NCI-H1092 (cell line): Measurements from ENCODE around the gene PPM1L.

Experiments used
- DNase-seq: peaks from one replicate; lab custom pipeline; 2025; lab: John Stamatoyannopoulos, UW

The PPM1L gene

DNA sequence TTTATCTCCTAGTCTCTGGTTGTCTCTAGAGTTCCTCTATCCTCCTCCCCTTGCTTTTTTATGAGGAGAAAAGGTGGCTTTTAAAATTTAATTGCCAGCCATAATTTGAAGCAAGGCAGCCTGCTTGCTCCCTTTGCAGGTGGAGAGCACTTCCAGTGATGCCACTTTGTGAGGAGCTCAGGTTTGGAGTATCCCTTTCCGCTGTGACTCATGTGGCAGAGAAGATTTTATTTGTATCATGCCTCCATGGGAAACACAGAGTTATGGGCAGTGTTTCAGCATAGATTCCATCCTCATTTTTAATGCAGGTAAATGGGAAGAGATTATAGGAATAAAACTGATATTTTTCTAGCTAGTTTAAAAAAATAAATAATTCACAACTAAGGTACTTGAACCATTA is 7.0 kb downstream of the PPM1L start:
- DNase-seq: no peak

DNA sequence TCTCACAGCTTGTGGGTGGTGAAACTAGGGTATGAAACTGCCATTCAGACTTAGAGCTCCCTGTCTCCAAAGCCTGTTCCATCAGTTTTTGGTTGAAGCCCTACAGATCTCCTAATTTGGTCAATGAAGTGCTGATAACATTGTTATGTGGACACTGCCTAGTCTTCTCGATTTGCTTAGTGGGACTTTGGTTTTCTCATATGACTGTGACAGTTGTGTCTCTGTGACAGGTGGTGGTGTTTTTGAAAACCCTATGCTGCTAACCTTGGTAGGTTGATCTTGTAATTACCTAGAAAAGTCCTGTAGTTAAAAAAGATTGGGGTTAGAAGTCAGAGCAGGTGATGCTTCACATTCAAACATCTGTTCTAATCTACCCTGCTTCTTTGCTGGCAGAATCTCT is 9.2 kb downstream of the PPM1L start:
- no peak for DNase-seq

DNA sequence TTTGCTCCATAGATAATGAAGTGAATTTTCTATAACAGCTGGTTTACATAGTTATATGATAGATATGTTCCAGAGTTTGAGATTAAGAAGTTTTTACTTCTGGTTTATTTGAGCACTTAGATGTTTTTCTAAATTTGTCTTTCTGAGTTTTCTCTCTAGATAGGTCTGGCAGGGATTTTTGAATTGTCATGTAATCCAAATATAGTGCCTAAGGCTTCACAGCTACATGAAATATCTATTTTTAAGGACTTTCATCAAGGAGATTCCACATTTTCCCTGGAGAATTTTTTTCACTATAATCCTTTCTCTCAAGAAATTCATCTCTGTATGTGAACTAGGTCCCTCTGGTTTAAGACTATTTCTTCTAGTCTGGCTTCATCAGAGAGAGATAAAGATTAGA is 12.0 kb downstream of the PPM1L start:
- no peak for DNase-seq

DNA sequence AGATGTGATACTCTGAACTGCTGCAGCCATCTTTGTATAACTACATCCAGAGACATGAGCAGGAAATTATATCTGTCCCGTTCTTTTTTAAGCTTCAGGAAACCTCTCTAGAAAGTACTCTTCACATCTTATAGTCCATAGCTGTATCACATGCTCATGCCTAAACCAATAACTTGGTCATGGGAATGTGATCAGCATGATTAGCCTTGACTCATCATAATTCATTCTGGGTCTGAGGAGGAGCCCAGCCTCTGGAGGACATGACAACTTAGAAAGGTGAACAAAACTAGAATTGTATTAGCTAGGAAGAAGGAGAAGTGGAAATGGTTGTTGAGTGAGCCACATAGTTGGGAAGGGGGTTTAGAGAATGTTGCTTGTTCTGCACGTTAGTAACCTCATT is 12.9 kb downstream of the PPM1L start:
- DNase-seq: no peak

DNA sequence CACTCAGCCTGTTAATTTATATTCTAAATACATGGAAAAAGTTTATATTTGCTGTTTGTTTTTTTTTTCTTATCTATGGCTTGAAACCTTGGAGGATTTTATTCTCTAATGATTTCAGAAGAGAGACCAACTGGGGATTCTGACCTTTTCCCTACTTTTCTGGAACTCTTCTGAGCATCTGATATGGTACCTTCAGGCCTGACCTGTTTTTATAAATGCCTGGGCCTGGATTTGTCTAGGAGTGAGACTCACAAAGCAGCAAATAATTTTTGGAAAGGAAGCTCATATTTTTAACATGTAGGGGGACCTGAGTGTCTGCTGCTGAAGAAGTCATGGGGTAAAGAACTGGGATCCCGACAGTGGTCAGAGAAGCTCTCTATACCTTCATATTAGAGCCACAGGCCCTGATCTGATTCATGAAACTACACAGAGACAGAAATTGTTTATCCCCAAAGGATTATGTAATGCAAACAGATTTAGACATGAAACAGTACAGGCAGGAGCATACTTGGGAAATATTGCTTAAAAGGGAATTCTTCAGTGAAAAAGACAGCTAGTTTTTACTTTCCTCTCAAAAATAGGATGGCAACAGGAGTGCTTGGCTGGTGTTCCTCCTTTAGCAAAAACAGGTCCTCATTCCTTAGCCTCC is 15.9 kb downstream of the PPM1L start:
- DNase-seq: no peak

DNA sequence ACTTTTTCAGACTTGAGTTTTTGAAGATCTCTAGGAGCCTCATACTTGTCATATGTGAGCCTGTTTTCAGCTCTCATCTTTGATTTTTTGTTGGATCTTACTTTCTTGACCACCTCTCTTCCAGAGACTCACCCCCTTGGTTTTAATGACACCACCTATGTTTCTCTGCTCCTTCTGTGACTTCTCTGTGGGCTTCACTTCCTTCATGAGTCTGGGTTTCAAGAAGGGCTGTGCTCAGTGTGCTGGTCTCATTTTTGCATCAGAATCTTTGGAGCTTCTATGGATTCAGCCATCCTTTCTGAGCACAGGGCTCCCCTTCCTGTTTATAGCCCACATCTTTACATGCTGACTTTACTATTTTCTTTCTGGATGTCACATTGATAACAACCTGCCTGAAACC is 17.7 kb downstream of the PPM1L start:
- no peak for DNase-seq

DNA sequence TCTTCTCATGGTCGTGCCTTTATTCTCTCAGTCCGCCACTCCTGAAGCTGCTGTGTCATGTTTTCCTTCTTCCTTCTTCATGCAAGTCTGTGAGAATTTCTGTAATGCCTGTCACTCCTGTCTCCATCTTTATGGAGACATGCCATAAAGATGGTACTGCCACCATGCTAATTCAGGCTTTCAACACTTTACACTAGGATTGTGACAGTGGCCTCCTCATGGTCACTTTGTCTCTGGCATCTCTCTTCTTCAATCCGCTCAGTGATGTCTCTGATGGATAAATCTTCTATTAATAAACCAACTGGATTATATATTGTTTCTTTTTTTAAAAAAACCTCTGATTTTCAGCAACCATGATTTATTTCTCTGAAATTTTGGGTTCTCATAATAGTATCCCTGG is 18.1 kb downstream of the PPM1L start:
- no peak for DNase-seq

DNA sequence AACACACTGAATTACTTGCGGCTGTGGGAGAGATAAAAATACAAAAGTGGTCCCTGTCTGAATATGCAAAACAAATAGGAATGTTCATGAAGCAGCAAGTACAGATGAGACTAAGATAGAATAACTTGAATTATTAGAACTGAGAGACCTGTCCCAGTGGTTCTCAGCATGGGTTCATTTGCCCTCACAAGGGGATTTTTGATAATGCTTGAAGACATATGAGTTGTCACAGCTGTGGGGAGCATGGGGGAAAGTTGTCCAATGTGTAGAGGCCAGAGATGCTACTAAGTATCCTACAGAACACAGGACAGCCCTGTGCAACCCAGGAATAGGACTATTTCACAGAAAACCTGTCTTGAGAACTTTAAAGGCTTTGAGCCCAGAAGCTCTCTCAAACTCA is 22.4 kb downstream of the PPM1L start:
- no peak for DNase-seq

DNA sequence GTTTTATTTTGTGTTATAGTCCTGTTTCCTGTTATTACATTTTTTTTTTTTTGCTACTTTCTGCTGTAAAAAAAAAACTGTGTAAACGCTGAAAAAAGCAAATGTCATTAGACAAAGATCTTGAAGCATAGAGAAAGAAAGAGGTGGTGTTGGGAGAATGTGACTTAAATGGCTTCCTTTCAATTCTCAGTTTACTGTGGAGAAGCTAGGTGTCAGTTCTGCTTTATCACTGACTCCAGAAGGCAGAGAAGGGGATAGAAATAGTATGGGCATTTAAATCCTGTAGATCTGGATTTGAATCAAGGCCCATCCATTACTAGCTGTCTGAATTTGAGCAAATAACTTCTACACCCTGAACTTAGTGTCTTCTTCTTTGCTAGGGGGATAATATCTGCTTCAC is 23.0 kb downstream of the PPM1L start:
- DNase-seq: no peak

DNA sequence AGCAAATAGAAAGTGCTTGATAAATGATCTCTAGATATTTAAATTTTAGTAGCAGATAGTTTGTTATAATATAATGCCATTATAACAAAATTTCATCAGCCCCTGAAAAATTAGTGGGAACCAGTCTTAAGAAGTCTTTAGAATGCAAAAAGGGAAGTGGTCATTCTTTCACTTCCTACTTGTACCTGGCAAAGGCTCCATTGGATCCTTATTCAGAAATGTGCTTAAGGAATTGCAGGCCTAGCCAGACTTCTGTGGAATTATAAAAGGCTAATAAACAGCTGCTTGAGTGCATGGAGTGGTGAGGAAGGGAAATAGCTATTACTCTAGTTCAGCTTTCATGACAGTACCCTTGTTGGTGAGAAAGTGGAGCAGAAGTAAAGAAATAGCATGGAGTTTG is 24.2 kb downstream of the PPM1L start:
- DNase-seq: no peak

DNA sequence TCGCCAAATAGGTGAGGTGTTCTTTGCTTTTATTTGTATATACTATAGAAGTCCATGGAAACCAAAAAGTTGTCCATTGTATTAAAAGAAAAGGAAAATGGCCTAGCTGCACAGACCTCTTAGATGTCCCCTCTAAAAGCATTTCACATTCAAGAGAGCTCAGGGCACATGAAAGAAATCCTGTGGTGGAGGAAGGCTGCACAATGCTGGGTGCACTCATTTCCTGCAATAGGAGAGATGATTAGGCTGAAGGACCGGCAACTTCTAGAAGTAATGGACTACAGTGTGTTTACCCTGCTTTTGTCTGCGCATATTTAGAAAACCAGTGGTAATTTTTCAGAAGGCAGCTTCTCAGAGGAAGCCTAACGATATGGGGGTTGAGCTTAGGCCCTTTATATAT is 25.4 kb downstream of the PPM1L start:
- DNase-seq: no peak

DNA sequence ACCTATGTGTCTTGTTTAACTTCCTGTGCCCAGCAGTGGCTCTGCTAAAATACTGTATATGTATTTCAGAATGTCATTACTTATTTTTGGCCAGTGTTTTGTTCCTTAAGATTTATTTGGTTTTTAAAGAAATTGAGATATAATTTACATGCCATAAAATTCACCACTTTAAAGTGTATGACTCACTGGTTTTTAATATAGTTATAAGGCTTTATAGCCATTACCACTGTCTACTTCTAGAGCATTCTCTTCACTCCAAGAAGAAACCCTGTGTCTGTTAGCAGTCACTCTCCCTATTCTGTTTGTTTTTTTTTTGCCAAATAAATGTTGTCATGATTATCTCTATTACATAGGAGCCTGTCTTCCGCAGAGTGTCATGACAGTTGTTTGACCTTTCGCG is 25.8 kb downstream of the PPM1L start:
- DNase-seq: no peak

DNA sequence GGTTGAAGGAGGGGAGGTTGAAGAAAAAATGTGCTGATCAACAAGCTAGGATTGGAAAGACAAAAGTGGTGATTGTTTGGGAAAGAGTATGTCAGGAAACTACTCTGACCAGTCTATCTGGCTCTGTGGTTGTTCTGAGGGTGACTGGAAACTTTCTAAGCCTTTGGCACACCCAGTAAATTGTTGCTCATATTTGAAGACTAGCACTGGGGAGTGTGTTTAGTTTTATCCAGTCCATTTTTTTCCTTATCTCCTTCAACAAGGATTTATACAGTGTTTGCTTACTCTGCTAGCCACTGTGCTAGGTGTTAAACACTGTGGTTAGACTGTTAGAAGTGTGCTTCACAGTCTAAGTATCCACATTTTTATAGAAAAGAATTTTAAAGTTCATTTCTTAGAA is 28.8 kb downstream of the PPM1L start:
- no peak for DNase-seq

DNA sequence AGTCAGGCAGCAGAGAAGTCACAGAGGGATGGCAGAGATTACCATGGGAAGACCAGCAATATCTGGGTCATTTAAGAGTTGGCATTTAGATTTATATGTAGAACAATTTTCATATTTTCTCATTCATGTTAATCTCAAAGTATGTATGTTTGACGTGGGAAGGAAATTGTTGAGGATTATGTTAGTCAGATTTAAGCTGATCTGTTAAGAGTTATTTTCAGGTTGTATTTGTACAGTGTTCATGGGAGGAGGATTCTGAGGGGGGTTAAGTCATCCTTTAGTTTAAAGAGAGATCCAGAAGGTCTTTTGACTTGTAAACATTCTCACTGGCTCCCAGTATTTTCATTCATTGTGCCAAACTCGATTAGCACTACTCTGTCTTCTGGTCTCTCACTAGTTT is 34.7 kb downstream of the PPM1L start:
- no peak for DNase-seq

DNA sequence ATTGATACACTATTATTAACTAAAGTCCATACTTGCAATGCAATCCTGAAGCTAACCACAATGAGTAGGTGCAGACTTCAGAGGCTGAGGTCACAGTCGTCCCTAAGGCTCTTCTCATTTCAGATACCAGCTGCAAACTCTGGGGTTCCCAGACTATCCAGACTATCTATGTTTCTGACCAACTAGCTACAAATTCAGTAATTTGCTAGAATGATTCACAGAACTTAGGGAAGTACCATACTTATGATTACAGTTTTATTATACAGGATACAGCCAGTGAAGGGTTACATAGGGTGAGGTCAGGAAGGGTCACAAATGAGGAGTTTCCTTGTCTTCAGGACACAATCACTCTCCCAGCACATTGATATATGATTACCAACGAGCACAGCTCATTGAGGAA is 36.5 kb downstream of the PPM1L start:
- DNase-seq: no peak

DNA sequence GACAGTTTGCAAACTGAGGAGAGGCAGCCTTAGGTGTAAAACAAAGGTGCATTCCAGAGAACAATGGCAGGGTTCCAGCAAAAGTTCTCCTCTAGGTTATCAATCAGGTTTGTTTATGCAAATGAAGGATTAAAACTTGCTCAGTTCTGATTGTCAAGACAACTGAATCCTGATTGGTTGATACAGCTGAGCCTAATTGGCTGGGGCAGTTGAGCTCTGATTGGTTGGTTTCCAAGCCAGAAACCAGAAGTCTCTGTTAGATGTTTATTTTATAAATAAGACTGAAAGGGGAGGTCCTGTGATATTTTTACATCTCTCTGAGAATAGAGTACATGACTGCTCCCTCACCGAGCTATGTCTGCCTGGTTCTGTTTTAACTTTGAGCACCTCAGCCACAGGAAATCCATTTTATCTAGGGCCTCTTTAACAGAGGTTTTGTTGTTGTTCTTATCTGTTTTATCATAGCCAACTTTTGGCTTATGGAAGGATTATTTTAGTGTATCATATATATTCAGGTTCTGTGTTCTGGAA is 37.8 kb downstream of the PPM1L start:
- DNase-seq: no peak

DNA sequence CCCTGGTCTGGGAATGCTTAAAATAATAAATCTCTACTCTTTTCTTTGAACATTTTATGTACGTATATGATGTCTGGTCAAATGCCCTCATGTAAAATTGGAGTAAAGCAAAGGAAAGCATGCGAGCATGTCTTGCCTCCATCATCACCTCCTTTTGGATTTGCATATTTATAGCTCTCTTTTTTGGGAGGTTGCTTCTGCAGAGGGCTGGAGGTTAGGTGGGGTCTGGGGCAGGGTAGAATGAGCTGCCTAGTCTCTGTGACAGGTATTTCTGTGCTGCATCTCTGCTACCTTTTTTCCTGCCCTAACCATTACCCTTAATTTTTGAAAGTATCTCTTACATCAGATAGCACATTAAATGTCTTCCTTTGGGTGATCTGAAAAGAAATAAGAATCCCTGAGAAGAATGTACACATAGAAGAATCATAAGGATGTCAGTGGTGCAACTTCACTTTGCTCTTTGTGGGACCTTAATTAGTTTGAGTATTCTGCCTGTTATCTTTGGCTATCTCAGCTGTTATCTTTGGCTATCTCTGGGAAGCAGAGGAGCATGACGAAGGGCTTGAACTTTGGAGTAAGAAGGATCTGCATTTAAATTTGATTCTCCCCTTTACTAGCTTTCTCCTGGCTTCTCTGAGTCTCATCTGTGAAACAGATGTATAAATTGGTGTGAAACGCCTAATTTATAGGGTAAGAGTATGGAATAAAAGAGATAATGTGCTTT is 40.2 kb downstream of the PPM1L start:
- DNase-seq: no peak

DNA sequence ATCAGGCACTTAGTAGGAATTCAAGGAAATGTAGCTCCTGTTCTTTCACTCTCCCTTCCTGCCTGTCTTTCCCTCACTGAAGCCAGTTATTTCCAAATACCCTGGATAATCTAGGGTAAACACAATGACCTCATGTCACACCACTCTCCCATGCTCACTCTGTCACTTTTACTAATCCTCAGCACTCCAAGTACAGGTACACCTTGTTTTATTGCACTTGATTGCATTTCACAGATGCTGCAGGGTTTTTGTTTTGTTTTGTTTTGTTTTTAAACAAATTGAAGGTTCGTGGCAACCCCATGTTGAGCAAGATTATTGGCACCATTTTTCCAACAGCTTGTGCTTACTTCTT is 40.8 kb downstream of the PPM1L start:
- DNase-seq: no peak

DNA sequence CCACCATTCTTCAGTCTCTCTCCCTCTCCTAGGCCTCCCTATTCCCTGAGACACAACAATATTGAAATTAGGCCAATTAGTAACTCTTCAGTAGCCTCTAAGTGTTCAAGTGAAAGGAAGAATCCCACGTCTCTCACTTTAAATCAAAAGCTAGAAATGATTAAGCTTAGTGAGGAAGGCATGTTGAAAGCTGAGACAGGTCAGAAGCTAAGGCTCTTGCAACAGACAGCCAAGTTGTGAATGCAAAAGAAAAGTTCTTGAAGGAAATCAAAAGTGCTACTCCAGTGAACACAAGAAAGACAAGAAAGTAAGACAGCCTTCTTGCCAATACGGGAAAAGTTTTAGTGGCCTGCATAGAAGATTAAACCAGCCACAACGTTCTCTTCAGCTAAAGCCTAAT is 41.3 kb downstream of the PPM1L start:
- no peak for DNase-seq

DNA sequence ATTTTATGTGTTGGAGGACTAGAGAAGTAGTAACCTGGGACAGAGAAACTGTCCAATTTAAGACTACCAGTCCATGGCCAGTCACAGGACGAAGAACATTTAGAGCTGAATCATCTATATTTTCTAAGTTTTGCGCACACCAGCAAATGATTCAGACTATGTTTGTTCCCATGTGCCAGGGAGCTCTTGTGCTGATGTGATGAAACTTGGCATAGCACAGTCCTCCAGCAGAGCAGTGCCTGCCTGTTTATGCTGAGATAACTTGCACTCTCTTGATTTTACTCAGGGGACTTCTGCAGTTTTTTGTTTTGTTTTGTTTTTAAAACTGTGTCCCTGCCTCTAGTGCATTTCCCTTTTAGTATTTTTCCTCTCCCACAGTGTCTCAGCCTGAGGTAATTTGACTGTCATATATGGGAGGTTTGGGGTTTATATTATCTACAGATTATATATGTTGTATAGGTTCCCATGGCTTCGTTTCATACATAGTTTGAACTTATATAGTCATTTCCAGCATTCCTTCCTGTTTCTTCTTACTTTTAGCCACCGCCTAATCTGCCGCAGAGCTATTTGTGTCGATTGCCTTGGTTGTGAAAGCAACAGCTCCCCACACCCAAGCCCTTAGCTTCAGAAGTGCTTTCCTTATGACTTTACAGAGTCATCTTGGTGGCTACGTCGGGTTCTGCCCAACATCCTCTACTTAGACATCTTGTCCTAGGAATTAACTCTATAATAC is 45.5 kb downstream of the PPM1L start:
- no peak for DNase-seq

DNA sequence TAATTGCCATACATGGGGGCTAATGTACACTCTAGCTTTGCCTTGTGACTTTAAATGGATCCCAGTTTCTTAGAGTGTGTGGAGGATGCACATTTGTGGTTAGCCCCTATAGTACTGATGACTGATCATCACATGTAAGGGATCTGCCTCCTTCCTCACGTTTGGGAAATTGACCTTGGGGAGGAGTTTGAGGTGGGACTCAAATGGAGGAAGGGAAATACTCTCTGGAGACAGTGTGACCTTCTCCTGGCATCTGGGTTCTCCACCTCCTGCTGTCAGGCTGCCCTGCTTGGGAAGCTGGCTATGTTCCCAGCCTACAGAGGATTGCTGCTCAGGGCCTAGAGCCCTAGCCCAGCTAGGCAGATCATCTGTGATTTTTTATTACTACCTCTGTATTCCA is 48.7 kb downstream of the PPM1L start:
- no peak for DNase-seq

DNA sequence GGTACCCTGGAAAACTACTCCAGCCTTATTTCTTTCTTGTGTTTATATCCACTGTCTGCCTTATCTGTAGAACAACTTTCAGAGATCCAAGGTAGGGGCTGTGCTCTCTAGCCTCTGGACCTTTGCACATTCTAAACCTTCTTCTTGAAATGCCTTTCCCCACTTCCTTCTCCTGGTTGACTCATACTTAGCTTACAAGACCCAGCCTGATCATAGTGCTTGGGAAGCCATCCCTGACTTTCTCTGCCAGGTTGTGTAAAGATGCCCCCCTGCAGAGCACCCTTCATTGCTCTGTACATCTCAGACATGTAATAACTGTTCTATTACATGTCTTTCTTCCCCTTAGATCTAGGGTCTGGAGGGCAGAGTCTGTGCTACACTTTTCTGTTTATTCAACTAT is 50.1 kb downstream of the PPM1L start:
- DNase-seq: no peak

DNA sequence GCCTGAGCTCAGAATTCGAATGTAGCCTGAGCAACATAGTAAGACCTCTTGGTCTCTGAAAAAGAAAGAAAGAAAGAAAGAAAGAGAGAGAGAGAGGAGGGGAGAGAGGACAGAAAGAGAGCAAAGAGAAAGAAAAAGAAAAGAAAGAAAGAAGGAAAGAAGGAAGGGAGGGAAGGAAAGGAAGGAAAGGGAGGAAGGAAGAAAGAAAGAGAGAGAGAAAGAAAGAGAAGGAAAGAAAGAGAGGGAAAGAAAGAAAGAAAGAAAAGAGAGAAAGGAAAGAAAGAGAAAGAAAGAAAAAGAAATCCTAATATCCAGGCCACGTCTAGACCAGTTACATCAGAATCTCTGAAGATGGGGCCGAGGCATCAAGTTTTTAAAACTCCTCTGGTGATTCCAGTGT is 50.7 kb downstream of the PPM1L start:
- no peak for DNase-seq
